22Rv1 (cell line): ENCODE measurements around the gene GAS2L2.
"Not testable (repeated sequence)": the region's sequence is repeated elsewhere in the genome, so short reads cannot be mapped to it uniquely, and the experiment has no call there.

Experiments used
- H3K27ac ChIP-seq: fragments of 450-650 bp; 2 replicates; pipeline ENCODE4 v1.5.1; 2017
- ZFX ChIP-seq: fragments of 450-650 bp; IDR thresholded peaks from 2 replicates; pipeline ENCODE4 v1.6.1; 2017; ENCODE audit warnings: antibody characterized with exemption, borderline replicate concordance
- TF ChIP-seq, protein P1 (sequence below): fragments of 450-650 bp; IDR thresholded peaks from 2 replicates; pipeline ENCODE4 v1.5.1; 2017; ENCODE audit warnings: mild to moderate bottlenecking

GAS2L2 gene

DNA sequence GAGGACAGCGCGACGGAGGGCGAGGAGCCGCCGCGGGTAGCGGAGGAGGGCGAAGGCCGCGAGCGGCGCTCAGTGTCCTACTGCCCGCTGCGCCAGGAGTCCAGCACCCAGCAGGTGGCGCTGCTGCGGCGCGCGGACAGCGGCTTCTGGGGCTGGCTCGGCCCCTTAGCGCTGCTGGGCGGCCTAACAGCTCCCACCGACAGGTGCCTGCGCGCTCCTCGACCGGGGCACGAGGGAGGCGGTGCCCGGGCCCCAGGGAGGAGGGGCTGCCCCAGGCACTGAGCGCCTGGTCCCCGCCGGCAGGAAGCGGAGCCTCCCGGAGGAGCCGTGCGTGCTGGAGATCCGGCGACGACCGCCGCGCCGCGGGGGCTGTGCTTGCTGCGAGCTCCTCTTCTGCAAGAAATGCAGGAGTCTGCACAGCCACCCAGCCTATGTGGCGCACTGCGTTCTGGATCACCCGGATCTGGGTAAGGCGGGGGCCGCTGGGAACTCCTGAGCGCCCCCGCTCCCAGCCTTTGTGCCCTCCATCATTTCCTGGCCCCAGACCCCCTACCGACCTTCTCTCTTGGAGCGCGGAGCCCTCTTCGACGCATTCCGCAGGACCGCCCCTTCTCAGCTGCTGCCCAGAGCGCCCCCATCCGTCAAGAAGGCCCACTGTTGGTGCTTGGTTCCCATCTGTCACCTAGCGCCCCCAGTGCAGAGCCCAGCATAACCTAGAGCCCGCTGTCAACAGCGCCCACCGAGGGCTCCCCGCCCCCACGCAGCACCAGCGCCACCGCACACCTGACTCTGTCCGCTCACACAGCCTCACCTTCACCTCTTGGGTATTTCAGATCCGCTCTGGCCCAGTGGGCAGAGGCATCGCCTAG lies 11.3 kb upstream of the GAS2L2 start:
- H3K27ac ChIP-seq: no peak overlapping the region
- TF ChIP-seq ZFX: no peak
- TF ChIP-seq, protein P1, sequence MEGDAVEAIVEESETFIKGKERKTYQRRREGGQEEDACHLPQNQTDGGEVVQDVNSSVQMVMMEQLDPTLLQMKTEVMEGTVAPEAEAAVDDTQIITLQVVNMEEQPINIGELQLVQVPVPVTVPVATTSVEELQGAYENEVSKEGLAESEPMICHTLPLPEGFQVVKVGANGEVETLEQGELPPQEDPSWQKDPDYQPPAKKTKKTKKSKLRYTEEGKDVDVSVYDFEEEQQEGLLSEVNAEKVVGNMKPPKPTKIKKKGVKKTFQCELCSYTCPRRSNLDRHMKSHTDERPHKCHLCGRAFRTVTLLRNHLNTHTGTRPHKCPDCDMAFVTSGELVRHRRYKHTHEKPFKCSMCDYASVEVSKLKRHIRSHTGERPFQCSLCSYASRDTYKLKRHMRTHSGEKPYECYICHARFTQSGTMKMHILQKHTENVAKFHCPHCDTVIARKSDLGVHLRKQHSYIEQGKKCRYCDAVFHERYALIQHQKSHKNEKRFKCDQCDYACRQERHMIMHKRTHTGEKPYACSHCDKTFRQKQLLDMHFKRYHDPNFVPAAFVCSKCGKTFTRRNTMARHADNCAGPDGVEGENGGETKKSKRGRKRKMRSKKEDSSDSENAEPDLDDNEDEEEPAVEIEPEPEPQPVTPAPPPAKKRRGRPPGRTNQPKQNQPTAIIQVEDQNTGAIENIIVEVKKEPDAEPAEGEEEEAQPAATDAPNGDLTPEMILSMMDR: peak; percentile 95

DNA sequence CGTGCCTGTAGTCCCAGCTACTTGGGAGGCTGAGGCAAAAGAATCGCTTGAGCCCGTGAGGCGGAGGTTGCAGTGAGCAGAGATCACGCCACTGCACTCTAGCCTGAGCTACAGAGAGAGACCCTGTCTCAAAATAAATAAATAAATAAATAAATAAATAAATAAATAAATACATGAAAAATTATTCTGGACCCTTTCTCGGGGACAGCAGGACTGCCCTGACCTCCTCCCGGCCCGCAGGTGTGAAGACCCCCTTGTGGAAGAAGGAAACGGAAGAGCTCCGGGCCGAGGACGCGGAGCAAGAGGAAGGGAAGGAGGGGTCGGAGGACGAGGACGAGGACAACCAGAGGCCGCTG lies 10.7 kb upstream of the GAS2L2 start:
- H3K27ac ChIP-seq: no peak overlapping the region
- TF ChIP-seq, protein P1: no peak
- no peak for TF ChIP-seq ZFX

DNA sequence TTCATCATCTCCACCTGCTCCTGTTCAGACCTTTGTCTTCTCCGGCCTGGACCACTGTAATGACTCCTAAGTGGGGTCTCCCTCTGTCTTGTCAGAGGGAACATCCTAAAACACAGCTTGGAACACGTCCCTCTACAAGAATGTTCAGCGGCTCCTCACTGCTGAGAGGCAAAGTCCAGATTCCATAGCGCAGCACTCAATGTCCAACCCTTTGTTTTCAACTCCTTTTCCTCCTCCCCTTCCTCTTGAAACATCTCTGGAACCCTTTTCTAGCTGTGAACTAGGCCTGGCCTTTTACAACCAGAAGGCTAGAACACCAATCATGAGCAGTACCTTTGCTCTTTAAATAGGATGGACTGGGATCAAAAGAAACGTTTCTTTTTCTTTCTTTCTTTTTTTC lies 8.6 kb upstream of the GAS2L2 start:
- H3K27ac ChIP-seq: no peak overlapping the region
- TF ChIP-seq, protein P1: no peak
- no peak for TF ChIP-seq ZFX

DNA sequence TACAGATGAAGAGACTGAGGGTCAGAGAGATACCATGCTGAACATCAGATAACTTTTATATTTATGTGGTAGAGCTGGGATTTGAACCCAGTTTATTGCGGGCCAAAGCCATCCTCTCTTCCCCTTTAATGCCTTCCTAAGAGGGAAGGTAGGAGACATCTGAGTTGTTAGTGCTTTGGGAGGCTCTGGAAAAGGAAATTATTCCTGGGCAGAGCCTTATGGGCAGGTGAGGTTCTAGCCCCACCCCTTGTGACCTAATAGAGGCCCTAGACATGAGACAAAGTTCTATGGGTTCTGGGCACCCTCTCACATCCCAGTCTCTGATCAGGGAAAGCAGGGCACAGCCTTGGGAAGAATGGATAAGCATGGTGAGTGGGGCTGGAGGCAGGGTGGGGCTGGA lies 7.5 kb upstream of the GAS2L2 start, which contains the start of gene C17orf50:
Gene C17orf50 (plus strand): TSS at position 301 of the 400 bp plus-strand sequence. CDS start 55 bp downstream, at position 356.
- H3K27ac ChIP-seq: no peak within 1 kb of the TSS
- TF ChIP-seq ZFX: no peak
- TF ChIP-seq, protein P1: no peak

DNA sequence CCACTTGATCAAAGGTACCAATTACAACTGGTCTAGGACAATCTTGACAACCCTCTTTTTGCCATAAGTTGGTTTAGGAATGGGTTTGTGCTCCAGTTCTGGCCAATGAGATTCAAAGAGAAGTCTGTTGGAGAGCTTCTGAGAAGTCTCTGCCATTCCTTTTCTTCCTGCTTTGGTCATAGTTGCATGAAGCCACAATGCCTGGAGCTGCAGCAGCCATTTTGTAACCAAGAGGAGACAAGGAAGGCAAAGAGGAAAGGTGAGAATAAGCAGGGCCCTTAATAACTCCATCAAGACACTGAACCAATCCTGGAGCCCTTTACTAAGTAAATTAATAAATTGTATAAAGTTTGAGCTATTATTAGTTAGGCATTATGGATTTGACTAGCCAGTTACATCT lies 4.2 kb upstream of the GAS2L2 start:
- TF ChIP-seq, protein P1: no peak
- no peak for TF ChIP-seq ZFX
- H3K27ac ChIP-seq: no peak overlapping the region

DNA sequence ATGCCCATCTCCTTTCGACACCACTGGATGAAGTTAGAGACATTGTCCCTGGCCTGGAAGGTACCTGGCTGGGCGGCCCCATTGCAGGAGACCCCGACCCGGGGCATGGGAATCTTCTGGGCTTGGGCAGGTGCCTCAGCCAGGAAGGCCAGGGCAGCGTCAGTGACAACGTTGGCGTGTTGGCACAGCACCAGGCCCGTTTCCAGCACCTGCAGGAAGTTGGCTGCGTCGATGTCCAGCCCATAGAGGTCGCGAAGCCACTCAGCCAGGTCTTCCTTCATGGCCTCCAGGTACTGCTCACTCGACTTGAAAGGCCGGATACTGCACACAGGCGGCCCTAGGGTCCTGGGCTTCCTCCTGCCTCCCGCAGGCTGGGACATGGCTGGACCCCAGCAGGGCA lies 568 bp downstream of the GAS2L2 start:
- no peak for TF ChIP-seq ZFX
- TF ChIP-seq, protein P1: no peak
- no peak overlapping the region for H3K27ac ChIP-seq

DNA sequence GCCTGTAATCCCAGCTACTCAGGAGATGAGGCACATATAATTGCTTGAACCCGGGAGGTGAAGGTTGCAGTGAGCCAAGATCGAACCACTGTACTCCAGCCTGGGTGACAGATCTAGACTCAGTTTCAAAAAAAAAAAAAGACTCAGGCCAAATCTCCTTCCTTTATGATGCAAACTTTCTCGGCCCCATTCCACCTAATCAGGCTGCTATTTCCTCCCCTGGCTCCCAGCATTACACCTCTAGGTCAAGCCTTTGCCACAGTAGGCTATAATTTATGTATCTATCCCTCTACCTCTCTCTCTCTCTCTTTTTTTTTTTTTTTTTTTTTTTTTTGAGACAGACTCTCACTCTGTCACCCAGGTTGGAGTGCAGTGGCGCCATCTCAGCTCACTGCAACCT lies 1.5 kb downstream of the GAS2L2 start:
- not testable (repeated sequence) for H3K27ac ChIP-seq
